ENCODE results near the gene RBFOX2. TPM values are rescaled to one million over a fixed set of nuclear protein-coding genes. Genes with fewer than 3 reads are reported as not detected.
"Not testable (repeated sequence)": the region's sequence is repeated elsewhere in the genome, so short reads cannot be mapped to it uniquely, and the experiment has no call there.

Gene RBFOX2
- total RNA-seq, 2 donors from 2014 or later, result 104 to 120 TPM

DNA sequence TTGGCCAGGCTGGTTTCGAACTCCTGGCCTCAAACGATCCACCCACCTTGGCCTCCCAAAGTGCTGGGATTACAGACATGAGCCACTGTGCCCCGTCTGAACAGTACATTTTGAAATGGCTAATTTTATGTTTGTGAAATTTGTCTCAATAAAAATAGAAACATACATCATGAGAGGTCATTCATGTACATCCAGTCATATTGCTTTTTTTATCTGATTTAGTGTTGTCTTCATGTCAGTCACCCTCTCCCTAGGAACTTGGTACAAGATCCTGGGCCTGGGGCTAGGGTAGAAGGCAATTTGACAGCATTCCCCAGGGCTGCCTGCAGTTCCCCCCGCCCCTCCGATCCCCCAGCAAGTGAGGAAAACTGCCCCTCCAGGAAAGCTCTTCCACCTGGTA, 46.6 kb upstream of the RBFOX2 start:
- H3K4me3 Mint-ChIP-seq, result no peak overlapping the region
- TF ChIP-seq, protein P1, sequence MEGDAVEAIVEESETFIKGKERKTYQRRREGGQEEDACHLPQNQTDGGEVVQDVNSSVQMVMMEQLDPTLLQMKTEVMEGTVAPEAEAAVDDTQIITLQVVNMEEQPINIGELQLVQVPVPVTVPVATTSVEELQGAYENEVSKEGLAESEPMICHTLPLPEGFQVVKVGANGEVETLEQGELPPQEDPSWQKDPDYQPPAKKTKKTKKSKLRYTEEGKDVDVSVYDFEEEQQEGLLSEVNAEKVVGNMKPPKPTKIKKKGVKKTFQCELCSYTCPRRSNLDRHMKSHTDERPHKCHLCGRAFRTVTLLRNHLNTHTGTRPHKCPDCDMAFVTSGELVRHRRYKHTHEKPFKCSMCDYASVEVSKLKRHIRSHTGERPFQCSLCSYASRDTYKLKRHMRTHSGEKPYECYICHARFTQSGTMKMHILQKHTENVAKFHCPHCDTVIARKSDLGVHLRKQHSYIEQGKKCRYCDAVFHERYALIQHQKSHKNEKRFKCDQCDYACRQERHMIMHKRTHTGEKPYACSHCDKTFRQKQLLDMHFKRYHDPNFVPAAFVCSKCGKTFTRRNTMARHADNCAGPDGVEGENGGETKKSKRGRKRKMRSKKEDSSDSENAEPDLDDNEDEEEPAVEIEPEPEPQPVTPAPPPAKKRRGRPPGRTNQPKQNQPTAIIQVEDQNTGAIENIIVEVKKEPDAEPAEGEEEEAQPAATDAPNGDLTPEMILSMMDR (conservative IDR thresholded peaks at IDR 0.05), result no peak
- H3K27me3 Mint-ChIP-seq (ENCODE audit: insufficient read depth), result peaks cover 4% of the 10 kb centered on the region
- Histone ChIP-seq H3K36me3 (ENCODE audit: control insufficient read depth, insufficient read depth, low read length) (no peaks in the 10 kb centered on the region), H3K4me1 (ENCODE audit: control insufficient read depth, insufficient read depth, low read length) (no peaks in the 10 kb centered on the region), H3K9ac (ENCODE audit: extremely low read depth, low read length, poor library complexity, severe bottlenecking) (no peak overlapping the region), H3K27ac (ENCODE audit: low read depth, low read length) (no peak overlapping the region), H3K27me3 (ENCODE audit: control insufficient read depth, insufficient read depth, low read length, poor library complexity, severe bottlenecking) (no peaks in the 10 kb centered on the region), H3K9me3 (ENCODE audit: control insufficient read depth, low read length) (no peaks in the 10 kb centered on the region), H3K4me3 (ENCODE audit: low read length) (no peak overlapping the region)
- H3K27ac Mint-ChIP-seq, result no peak overlapping the region
- H3K9me3 Mint-ChIP-seq, result peaks cover 5% of the 10 kb centered on the region
- DNase-seq, result no peak
- WGBS, 2 experiments (ENCODE audit: insufficient coverage in 1 of 2, insufficient read length in 1 of 2), result 84 to 95% methylated on average over 3 to 5 of the region's 5 CpGs
- H3K4me1 Mint-ChIP-seq, result no peaks in the 10 kb centered on the region
- H3K36me3 Mint-ChIP-seq (ENCODE audit: low read depth), result no peaks in the 10 kb centered on the region

DNA sequence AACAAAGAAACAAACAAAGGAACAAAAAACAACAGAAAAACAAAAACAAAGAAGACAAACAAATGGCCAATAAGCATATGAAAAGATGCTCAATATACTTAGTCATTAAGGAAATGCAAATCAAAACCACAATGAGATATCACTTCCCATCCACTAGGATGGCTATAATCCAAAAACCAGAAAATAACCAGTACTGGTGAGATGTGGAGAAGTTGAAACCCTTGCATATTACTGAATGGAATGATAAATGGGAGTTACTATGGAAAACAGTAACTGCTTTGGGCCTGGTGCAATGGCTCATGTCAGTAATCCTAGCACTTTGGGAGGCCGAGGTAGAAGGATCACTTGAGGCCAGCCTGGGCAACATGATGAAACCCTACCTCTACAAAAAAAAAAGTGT, 44.9 kb upstream of the RBFOX2 start:
- Histone ChIP-seq H3K4me1 (ENCODE audit: control insufficient read depth, insufficient read depth, low read length) (no peaks in the 10 kb centered on the region), H3K9me3 (ENCODE audit: control insufficient read depth, low read length) (no peaks in the 10 kb centered on the region), H3K36me3 (ENCODE audit: control insufficient read depth, insufficient read depth, low read length) (no peaks in the 10 kb centered on the region), H3K9ac (ENCODE audit: extremely low read depth, low read length, poor library complexity, severe bottlenecking) (no peak overlapping the region), H3K4me3 (ENCODE audit: low read length) (no peak overlapping the region), H3K27me3 (ENCODE audit: control insufficient read depth, insufficient read depth, low read length, poor library complexity, severe bottlenecking) (no peaks in the 10 kb centered on the region), H3K27ac (ENCODE audit: low read depth, low read length) (no peak overlapping the region)
- Mint-ChIP-seq H3K27me3 (ENCODE audit: insufficient read depth) (peaks cover 4% of the 10 kb centered on the region), H3K27ac (no peak overlapping the region), H3K36me3 (ENCODE audit: low read depth) (no peaks in the 10 kb centered on the region), H3K9me3 (peaks cover 5% of the 10 kb centered on the region), H3K4me1 (no peaks in the 10 kb centered on the region), H3K4me3 (no peak overlapping the region)
- TF ChIP-seq, protein P1 (conservative IDR thresholded peaks at IDR 0.05), result no peak
- 90% methylated on average over 1 of the region's 1 CpG; no CpG with 5 or more reads in 1 of the 2 experiments for WGBS, 2 experiments (ENCODE audit: insufficient coverage in 1 of 2, insufficient read length in 1 of 2)
- no peak for DNase-seq

DNA sequence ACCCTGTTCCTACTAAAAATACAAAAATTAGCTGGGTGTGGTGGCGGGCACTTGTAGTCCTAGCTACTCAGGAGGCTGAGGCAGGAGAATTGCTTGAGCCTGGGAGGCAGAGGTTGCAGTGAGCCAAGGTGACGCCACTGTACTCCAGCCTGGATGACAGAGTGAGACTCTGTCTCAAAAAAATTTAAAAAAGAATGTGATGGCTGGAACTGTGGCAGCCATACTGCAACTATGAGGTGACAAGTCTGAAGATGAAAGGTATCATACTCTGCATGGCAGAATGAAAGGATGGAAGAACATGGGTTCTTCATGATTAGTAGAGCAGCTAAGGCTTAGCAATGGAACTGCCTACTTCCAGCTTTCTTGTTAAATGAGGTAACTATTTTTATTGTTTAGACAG, 42.0 kb upstream of the RBFOX2 start:
- H3K4me1 ChIP-seq (ENCODE audit: control insufficient read depth, insufficient read depth, low read length); H3K4me3 ChIP-seq (ENCODE audit: low read length); H3K36me3 ChIP-seq (ENCODE audit: control insufficient read depth, insufficient read depth, low read length); H3K27ac Mint-ChIP-seq; DNase-seq; H3K27ac ChIP-seq (ENCODE audit: low read depth, low read length); H3K36me3 Mint-ChIP-seq (ENCODE audit: low read depth); H3K27me3 ChIP-seq (ENCODE audit: control insufficient read depth, insufficient read depth, low read length, poor library complexity, severe bottlenecking); H3K9me3 Mint-ChIP-seq; H3K4me1 Mint-ChIP-seq; H3K27me3 Mint-ChIP-seq (ENCODE audit: insufficient read depth); H3K4me3 Mint-ChIP-seq; H3K9ac ChIP-seq (ENCODE audit: extremely low read depth, low read length, poor library complexity, severe bottlenecking); H3K9me3 ChIP-seq (ENCODE audit: control insufficient read depth, low read length): not testable (repeated sequence)
- 90 to 97% methylated on average over 2 of the region's 2 CpGs for WGBS, 2 experiments (ENCODE audit: insufficient coverage in 1 of 2, insufficient read length in 1 of 2)

DNA sequence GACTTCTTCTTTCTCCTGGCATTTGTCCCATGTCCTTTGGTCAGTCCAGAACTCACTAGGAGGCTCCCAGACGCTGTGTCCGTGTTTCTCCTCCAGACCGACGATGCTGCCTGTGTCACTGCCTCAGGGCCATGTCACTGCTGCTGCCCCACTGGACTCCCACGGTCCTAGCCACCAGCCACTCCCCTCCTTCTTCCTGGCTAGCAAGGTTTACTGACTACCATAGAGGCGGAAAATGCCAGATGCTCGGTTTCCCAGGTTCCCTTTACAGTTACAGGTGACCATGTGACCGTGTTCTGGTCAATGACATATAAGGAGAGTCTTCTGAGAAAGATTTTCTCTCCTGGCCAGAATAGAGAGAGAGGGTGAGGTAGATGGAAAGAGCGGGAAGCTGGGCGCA, 40.7 kb upstream of the RBFOX2 start:
- Mint-ChIP-seq H3K4me1 (no peaks in the 10 kb centered on the region), H3K9me3 (no peaks in the 10 kb centered on the region), H3K27me3 (ENCODE audit: insufficient read depth) (no peaks in the 10 kb centered on the region), H3K36me3 (ENCODE audit: low read depth) (no peaks in the 10 kb centered on the region), H3K4me3 (no peak overlapping the region), H3K27ac (peak overlapping the region; percentile 4)
- no peak overlapping the region for H3K27ac ChIP-seq (ENCODE audit: low read depth, low read length)
- DNase-seq, result no peak
- H3K9ac ChIP-seq (ENCODE audit: extremely low read depth, low read length, poor library complexity, severe bottlenecking), result no peak overlapping the region
- H3K4me3 ChIP-seq (ENCODE audit: low read length), result no peak overlapping the region
- H3K9me3 ChIP-seq (ENCODE audit: control insufficient read depth, low read length), result no peaks in the 10 kb centered on the region
- WGBS, 2 experiments (ENCODE audit: insufficient coverage in 1 of 2, insufficient read length in 1 of 2), result 85 to 89% methylated on average over 10 of the region's 10 CpGs
- H3K4me1 ChIP-seq (ENCODE audit: control insufficient read depth, insufficient read depth, low read length), result peaks cover 3% of the 10 kb centered on the region
- H3K36me3 ChIP-seq (ENCODE audit: control insufficient read depth, insufficient read depth, low read length), result no peaks in the 10 kb centered on the region
- H3K27me3 ChIP-seq (ENCODE audit: control insufficient read depth, insufficient read depth, low read length, poor library complexity, severe bottlenecking), result no peaks in the 10 kb centered on the region
- TF ChIP-seq, protein P1 (conservative IDR thresholded peaks at IDR 0.05), result no peak
